NCI-H1436 treated with DMSO at 0.1 percent for 48 hours (cell line): Measurements from ENCODE around the gene UBTD2.
"Not testable (repeated sequence)": the region's sequence is repeated elsewhere in the genome, so short reads cannot be mapped to it uniquely, and the experiment has no call there.

Experiments used
- DNase-seq: peaks from one replicate; lab custom pipeline; 2025; lab: John Stamatoyannopoulos, UW

UBTD2 gene

GRCh38 chr5:172248637-172249036, 34.9 kb downstream of the UBTD2 start:
- DNase-seq = no peak

GRCh38 chr5:172245703-172246125, 37.9 kb downstream of the UBTD2 start:
- DNase-seq = no peak

GRCh38 chr5:172245046-172245445, 38.5 kb downstream of the UBTD2 start:
- no peak for DNase-seq

GRCh38 chr5:172243302-172243701, 40.3 kb downstream of the UBTD2 start:
- no peak for DNase-seq

GRCh38 chr5:172238334-172238733, 45.2 kb downstream of the UBTD2 start:
- no peak for DNase-seq

- no peak for DNase-seq
These were observed 47.5 kb downstream of the UBTD2 start for GRCh38 chr5:172235827-172236736.

- no peak for DNase-seq
These were observed 48.3 kb downstream of the UBTD2 start for GRCh38 chr5:172235132-172235780.

- no peak for DNase-seq
These were observed 49.5 kb downstream of the UBTD2 start for GRCh38 chr5:172234031-172234430.

- DNase-seq = no peak
These were observed 53.7 kb downstream of the UBTD2 start for GRCh38 chr5:172229904-172230303.

- no peak for DNase-seq
These were observed 58.6 kb downstream of the UBTD2 start for GRCh38 chr5:172224996-172225395.

GRCh38 chr5:172223901-172224873, 59.4 kb downstream of the UBTD2 start:
- no peak for DNase-seq

GRCh38 chr5:172219296-172219695, 64.3 kb downstream of the UBTD2 start:
- DNase-seq = no peak

GRCh38 chr5:172216345-172216744, 67.2 kb downstream of the UBTD2 start:
- no peak for DNase-seq

GRCh38 chr5:172213126-172213525, 70.4 kb downstream of the UBTD2 start:
- DNase-seq = no peak

- no peak for DNase-seq
These were observed 71.9 kb downstream of the UBTD2 start for GRCh38 chr5:172211676-172212075.

GRCh38 chr5:172209714-172210113, 73.8 kb downstream of the UBTD2 start:
- DNase-seq = no peak

GRCh38 chr5:172207511-172207910, 76.1 kb downstream of the UBTD2 start:
- DNase-seq = no peak

GRCh38 chr5:172205984-172206383, 77.6 kb downstream of the UBTD2 start:
- not testable (repeated sequence) for DNase-seq

GRCh38 chr5:172200476-172200875, 83.1 kb downstream of the UBTD2 start:
- DNase-seq = no peak

GRCh38 chr5:172199446-172199845, 84.1 kb downstream of the UBTD2 start:
- no peak for DNase-seq

GRCh38 chr5:172197775-172198174, 85.8 kb downstream of the UBTD2 start:
- not testable (repeated sequence) for DNase-seq
